GM21381 (cell line): ENCODE measurements around the gene ACSF2.

Experiments
- ATAC-seq: cut with Tn5 transposase; IDR thresholded peaks from one replicate; pipeline ENCODE4 v1.9.1; 2021; ENCODE audit warnings: mild to moderate bottlenecking, moderate library complexity; ENCODE audit not compliant: unreplicated experiment

ACSF2 gene

DNA sequence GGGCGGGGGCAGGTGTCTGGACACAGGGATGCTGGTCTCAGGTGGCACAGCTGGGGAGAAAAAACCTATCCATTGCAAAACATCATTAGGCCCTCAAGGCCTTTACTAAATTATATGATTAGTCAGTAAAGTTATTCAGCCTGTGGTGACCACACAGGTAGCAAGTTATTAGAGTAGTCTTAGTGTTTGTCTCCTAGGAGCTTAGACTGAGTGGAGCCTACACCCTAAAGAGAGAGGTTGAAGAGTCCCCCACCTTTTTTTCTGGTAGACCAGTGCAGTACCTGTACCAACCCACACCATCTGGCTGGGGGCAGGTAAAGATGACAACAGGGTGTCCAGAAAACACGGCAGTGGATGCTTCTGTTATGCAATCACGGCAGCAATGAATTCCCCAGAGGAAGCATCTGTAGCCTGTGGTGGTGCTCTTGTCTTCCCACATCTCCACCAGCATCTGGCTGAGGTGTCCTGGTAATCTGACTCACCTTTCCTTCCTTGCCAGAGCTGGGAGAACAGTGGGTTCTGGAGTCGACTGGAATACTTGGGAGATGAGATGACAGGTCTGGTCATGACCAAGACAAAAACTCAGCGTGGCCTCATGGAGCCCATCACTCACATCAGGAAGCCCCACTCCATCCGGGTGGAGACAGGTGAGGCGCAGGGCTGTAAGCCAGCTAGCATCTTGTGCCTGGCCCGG, 93.3 kb downstream of the ACSF2 start:
- ATAC-seq, result no peak

DNA sequence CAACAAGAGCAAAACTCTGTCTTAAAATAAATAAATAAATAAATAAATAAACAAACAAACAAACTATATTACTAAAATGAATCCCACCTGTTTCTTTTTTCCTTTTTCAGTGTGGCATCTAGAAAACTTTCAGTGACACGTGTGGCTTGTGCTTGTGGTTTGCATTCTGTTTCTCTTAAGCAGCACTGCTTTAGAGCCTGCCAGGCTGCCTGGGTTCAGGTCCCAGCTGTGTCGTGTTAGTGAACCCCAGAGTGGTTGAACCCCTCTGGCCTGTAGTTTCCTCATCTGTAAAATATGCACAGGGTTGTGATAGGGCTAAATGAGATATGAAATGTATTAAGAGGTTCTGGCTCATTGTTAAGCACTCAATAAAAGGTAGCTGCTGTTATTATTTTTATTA, 94.5 kb downstream of the ACSF2 start:
- no peak for ATAC-seq

DNA sequence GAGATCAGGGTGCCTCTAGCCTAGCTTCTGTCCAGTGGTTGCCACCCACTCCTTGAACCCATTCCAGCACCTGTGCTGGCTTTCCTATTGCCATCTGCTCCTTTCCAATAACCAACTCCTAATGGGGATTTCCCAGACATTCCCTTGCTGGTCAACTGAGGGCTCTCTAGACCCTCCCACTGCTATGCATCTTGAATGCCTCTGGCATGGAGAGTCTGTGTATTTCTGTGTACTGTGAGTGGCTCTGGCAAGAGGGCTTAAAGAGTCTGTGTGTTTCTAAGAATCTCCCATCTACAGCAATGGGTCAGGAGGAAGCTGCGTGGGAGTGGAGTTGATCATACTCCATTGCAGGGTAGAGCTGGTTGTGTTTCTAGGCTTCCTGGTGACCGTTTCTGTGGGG, 95.5 kb downstream of the ACSF2 start:
- ATAC-seq, result no peak

DNA sequence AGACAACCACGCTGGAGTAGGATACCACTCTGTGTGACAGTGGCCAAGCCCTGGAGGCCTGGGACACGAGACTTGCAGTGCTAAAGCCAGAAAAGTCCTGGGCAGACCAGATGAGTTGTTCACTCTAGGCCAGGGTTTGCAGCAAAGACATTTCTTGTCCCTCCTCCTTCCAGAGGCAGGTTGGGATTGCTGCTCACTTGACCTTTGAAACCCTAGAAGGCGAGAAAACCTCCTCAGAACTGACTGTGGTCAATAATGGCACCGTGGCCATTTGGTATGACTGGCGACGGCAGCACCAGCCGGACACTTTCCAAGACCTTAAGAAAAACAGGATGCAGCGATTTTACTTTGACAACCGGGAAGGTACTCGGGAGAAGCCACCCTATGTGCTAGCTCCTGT, 96.7 kb downstream of the ACSF2 start:
- no peak for ATAC-seq

DNA sequence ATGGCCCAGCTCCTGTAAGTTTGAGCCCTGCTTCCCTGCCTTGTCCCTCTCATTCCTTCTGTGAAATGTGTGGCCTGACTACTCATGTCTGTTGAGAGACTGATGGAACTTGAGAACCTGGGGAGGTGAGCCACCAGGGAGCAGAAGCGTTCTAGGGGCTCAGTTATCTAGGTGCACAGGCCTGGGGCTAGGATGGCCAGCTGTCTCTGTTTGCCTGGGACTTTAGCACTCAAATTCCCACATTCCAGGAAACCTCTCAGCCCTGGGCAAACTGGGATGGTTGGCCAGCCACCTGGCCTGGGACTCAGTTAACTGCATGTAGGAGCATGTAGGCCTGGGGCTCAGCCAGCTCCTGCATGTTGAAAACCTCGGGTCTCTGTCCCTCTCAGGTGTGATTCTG, 97.2 kb downstream of the ACSF2 start:
- no peak for ATAC-seq
